A549 treated with AZD2906 at 1 μM for 4 hours (cell line): ENCODE data around the gene NAXE. TPM values are rescaled to one million over a fixed set of nuclear protein-coding genes. Genes with fewer than 3 reads are reported as not detected.

Source experiments
- total RNA-seq: library from RNA; stranded (reverse); fragments of 200-300 nt; extraction: Qiagen RNA extraction; gene quantifications from 5 replicates; pipeline ENCODE4 v1.2.3, GENCODE V29; 2022

NAXE gene
- 141 to 177 TPM (median 166 TPM) in 5 replicates for total RNA-seq

DNA sequence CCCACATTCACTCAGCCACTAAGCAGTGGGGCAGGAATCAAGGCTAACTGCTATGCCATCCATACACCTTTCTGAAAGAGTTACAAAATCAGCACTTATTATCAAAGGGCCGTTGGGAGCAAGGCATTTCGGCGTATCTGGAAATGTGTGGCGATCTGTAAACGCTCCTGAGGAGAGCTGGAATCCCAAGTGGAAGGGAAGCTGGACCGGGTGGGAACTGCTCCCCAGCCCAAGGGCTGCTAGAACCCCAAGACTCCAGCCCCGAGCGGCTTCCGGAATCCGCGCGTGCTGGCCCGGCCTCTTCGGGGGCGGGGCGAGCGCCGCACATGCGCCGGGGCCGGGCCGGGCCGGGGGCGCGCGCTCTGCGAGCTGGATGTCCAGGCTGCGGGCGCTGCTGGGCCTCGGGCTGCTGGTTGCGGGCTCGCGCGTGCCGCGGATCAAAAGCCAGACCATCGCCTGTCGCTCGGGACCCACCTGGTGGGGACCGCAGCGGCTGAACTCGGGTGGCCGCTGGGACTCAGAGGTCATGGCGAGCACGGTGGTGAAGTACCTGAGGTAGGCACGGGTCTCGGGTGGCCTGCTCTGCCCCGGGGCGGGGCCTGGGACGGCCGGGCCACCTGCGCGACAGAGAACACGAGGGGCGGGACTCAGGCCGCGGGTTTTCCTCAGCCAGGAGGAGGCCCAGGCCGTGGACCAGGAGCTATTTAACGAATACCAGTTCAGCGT is at the start of gene NAXE:
NAXE (plus strand) TSS at position 345 of the 726 bp plus-strand sequence; CDS start at position 374, 29 bp downstream.

DNA sequence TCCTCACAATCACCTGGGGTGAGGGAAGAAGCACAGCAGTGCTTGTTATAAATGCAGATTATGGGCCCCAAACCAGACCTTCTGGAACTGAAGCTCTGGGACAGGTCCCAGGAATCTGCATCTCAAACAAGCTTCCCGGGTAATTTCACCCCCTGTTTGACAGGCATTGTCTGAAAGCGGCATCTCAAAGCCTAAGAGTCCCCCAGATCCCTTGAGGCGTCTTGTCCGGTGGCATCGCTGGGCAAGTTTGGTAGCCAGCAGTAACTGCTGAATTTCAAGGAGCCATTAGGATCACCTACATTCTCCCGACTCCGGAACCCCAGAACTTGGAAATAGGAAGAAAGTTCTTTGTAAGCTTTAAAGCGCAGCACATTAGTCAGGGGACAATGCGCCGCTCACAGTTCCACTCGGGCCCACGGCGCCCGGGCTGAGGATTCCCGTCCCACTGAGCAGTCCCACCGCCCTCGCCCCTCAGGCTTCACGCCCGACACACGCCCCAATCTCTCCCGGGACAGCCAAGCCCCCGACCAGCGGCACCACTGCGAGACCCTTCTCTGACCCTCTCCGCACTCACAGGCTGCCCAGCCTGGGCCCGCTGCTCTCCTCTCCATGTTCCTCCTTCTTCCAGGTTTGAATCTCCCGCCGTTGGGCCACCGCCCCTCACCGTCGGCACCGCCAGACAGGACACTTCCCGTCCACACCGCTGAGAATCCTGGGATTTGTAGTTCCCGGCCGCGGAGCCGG is 19.5 kb upstream of the NAXE start, which contains the start of gene IQGAP3:
IQGAP3 (minus strand) TSS at position 647 of the 744 bp plus-strand sequence; CDS start at position 611, 36 bp downstream.

DNA sequence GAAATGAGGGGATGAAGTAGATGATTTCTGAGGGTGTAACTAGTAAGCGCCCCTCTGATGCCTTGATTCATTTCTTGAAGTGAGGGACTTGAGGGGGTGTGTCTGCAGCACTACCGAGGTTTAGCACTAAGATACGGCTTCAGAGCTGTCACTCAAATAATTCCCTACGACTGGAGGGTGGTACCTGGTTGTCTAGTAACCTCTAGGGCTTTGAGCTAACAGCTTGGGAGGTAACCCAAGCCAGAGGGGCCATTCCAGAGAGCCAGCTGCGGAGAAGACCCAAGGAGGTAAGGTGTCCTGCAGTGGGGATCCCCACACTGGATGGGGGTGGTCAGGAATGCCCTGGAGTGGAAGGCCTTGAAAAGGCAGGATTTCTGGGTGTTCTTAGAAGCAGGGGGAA is 12.1 kb upstream of the NAXE start, which contains the start of gene TTC24:
TTC24 (plus strand) TSS at position 252 of the 400 bp plus-strand sequence. CDS start 1,642 bp downstream, outside the sequence.

DNA sequence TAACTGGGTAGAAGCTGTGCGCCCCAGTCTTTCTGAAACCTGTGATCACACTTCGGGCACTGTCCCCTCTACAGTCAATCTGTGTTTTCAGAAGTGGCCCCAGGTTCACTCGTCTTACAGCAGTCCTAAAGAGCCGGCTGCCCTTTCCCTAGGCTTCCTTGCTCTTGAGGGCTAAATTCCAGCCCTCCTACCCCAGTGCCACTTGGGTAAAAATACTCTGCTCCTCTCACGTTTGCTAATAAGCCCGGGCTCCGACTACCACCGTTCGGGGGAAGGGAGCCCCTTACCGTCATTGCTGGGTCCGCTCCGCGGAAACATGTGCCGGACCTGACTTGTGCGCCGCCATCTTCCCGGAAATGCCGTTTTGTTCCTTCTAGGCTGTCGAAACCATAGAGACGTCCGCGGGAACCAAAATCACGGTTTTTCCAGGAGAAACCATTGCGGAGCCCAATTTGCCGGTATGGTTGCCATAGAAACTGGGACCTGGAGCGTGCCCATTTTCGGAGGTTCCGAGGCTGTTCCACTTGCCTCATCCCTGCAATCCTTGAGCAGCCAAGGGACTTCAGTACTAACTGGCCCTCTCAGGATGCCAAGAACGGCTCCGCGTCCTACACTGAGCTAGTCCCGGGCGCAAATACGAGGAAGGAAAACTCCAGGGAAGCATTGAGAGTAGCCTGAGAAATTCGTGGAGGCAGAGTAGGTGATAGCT is 9.7 kb downstream of the NAXE start, which contains the start of gene GPATCH4:
GPATCH4 (minus strand) TSS at position 358 of the 709 bp plus-strand sequence.

DNA sequence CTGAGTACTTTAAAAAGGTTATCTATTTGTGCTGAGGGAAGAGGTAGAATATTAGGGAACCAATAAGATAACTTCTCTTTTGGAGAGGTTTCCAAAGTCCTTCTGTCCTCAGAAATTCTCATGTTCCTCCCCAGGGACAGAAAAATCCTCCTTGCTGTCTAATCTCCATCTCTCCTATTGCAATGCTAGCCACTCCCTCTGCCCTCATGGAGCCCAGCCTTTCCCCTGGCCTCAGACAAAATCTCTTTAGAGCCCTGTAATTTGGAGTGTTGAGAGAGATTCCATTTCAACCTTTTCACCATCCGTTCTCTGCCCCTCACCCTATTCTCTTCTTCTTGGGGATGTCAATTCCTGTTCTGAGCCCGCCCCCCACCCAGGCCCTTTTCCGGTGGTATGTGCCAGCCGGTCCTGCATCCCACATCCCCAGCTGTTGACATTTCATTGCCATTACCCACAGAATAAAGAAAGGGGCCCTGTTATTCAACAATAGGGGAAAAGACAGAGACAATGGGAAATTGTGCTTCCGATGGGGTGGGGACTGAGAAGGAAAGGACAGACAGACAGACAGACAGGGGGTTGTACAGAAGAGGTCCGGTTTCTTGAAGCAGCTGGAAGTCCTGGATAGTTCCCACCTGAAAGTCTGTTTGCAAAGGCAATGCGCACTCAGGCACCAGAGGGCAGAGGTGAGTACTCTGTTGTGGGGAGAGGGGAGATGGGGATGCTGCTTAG is 27.4 kb downstream of the NAXE start, which contains the start of gene HAPLN2:
HAPLN2 (plus strand) TSS at position 563 of the 729 bp plus-strand sequence. CDS start 4,076 bp downstream, outside the sequence.

DNA sequence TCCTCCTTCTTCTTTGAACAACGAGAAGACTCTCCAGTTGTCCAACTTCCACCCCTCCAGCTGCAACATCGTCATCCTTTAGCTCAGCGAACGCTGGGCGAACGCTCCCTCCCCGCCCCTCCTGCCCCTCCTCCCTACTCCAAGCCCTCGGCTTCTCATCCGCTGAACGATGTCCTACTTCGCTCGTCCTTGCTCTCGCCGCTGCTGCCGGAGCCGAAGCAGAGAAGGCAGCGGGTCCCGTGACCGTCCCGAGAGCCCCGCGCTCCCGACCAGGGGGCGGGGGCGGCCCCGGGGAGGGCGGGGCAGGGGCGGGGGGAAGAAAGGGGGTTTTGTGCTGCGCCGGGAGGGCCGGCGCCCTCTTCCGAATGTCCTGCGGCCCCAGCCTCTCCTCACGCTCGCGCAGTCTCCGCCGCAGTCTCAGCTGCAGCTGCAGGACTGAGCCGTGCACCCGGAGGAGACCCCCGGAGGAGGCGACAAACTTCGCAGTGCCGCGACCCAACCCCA is 50.2 kb downstream of the NAXE start, which contains the start of gene BCAN:
BCAN (plus strand) TSS at position 357 of the 504 bp plus-strand sequence. CDS start 3,938 bp downstream, outside the sequence.

Other genes starting within 250 kb of the NAXE start
- not detected in 5 replicates for gene RHBG, start 222.6 kb upstream of the NAXE start, total RNA-seq
- 24.3 to 33.5 TPM (median 30.3 TPM) in 5 replicates for gene MEF2D, start 91.0 kb upstream of the NAXE start, total RNA-seq
- gene IQGAP3, start 19.2 kb upstream of the NAXE start, total RNA-seq, result 13.7 to 19.1 TPM (median 15.6 TPM) in 5 replicates
- gene TTC24, start 12.1 kb upstream of the NAXE start, total RNA-seq, result not detected in 5 replicates
- 59.2 to 93.7 TPM (median 63.4 TPM) in 5 replicates for gene GPATCH4, start 9.7 kb downstream of the NAXE start, total RNA-seq
- gene HAPLN2, start 27.6 kb downstream of the NAXE start, total RNA-seq, result 0.13 to 0.29 TPM (median 0.20 TPM) in 4 of 5 replicates, not detected in the other
- gene BCAN, start 50.3 kb downstream of the NAXE start, total RNA-seq, result 0.06 to 0.15 TPM (median 0.10 TPM) in 4 of 5 replicates, not detected in the other
- 0.97 to 1.2 TPM (median 1.1 TPM) in 5 replicates for gene NES, start 85.6 kb downstream of the NAXE start, total RNA-seq
- gene CRABP2, start 113.8 kb downstream of the NAXE start, total RNA-seq, result 7.6 to 12.4 TPM (median 7.9 TPM) in 5 replicates
- gene METTL25B, start 136.7 kb downstream of the NAXE start, total RNA-seq, result 22.7 to 25.3 TPM (median 24.5 TPM) in 5 replicates
- gene ISG20L2, start 137.0 kb downstream of the NAXE start, total RNA-seq, result 38.1 to 53.1 TPM (median 40.2 TPM) in 5 replicates
- gene MRPL24, start 149.3 kb downstream of the NAXE start, total RNA-seq, result 170 to 214 TPM (median 194 TPM) in 5 replicates
- gene HDGF, start 159.9 kb downstream of the NAXE start, total RNA-seq, result 403 to 447 TPM (median 425 TPM) in 5 replicates
- gene PRCC, start 175.8 kb downstream of the NAXE start, total RNA-seq, result 70.1 to 77.8 TPM (median 71.0 TPM) in 5 replicates
- gene SH2D2A, start 225.1 kb downstream of the NAXE start, total RNA-seq, result 2.9 to 4.2 TPM (median 3.4 TPM) in 5 replicates